GM19463 (cell line): ENCODE measurements around the gene TMEM72.

Experiments used
- ATAC-seq: cut with Tn5 transposase; IDR thresholded peaks from one replicate; pipeline ENCODE4 v1.9.1; 2021; ENCODE audit warnings: mild to moderate bottlenecking, moderate library complexity; ENCODE audit not compliant: unreplicated experiment

Gene TMEM72

GRCh38 chr10:44951576-44952226, 40.6 kb downstream of the TMEM72 start:
- no peak for ATAC-seq

- ATAC-seq, result no peak
These were observed 41.7 kb downstream of the TMEM72 start for GRCh38 chr10:44952779-44953231.

GRCh38 chr10:44954042-44954441, 42.9 kb downstream of the TMEM72 start:
- ATAC-seq, result no peak

- no peak for ATAC-seq
These were observed 43.8 kb downstream of the TMEM72 start for GRCh38 chr10:44954962-44955361.

- no peak for ATAC-seq
These were observed 44.4 kb downstream of the TMEM72 start for GRCh38 chr10:44955413-44956070.

- ATAC-seq, result no peak
These were observed 45.1 kb downstream of the TMEM72 start for GRCh38 chr10:44956226-44956625.

GRCh38 chr10:44956717-44957706, 45.9 kb downstream of the TMEM72 start:
- ATAC-seq, result no peak

GRCh38 chr10:44958196-44958897, 47.2 kb downstream of the TMEM72 start:
- no peak for ATAC-seq

GRCh38 chr10:44958898-44959246, 47.7 kb downstream of the TMEM72 start:
- no peak for ATAC-seq

GRCh38 chr10:44959247-44960087, 48.3 kb downstream of the TMEM72 start, which contains the start of gene RASSF4:
TSS of gene RASSF4 (plus strand) at chr10:44959802. CDS start at chr10:44970203, 10,401 bp downstream.
- ATAC-seq, result peak; percentile 90

- no peak for ATAC-seq
These were observed 48.9 kb downstream of the TMEM72 start for GRCh38 chr10:44960088-44960460.

- no peak for ATAC-seq
These were observed 49.5 kb downstream of the TMEM72 start for GRCh38 chr10:44960482-44961229.

GRCh38 chr10:44961230-44961571, 50.1 kb downstream of the TMEM72 start:
- no peak for ATAC-seq

GRCh38 chr10:44961931-44962750, 51.0 kb downstream of the TMEM72 start:
- ATAC-seq, result no peak

GRCh38 chr10:44962870-44963738, 52.0 kb downstream of the TMEM72 start:
- no peak for ATAC-seq

GRCh38 chr10:44963772-44964633, 52.9 kb downstream of the TMEM72 start:
- ATAC-seq, result peak; percentile 13

GRCh38 chr10:44965104-44965503, 54.0 kb downstream of the TMEM72 start:
- ATAC-seq, result no peak
